Small intestine (tissue), 7 donors: Measurements from ENCODE around the gene ACBD6. TPM values are rescaled to one million over a fixed set of nuclear protein-coding genes. Genes with fewer than 3 reads are reported as not detected.
A peak's percentile ranks its signal among the peaks of the same experiment; 100 is the strongest.
"Not testable (repeated sequence)": the region's sequence is repeated elsewhere in the genome, so short reads cannot be mapped to it uniquely, and the experiment has no call there.

Source experiments
- DNase-seq, 2 donors: peaks; one replicate each; pipeline versions ENCODE4 v3.0.0 to v3.0.0-alpha.2; 2013
- FAIRE-seq: peaks from 2 replicates; lab custom pipeline; 2012; peaks lifted over from hg19 to GRCh38; lab: Jason Lieb, UNC
- H3K27ac ChIP-seq, 3 donors: one replicate each; pipeline ENCODE4 v1.5.1; 2013; ENCODE audit warnings: low read length in 2 of 3, mild to moderate bottlenecking in 2 of 3, control low read depth in 1 of 3, inconsistent platforms in 1 of 3, low read depth in 1 of 3, moderate library complexity in 1 of 3
- H3K27me3 ChIP-seq, 3 donors: one replicate each; pipeline ENCODE4 v1.6.1; 2013; ENCODE audit warnings: low read length in 3 of 3, inconsistent platforms in 1 of 3; ENCODE audit not compliant: control insufficient read depth in 3 of 3, insufficient read depth in 3 of 3
- H3K36me3 ChIP-seq, 3 donors: one replicate each; pipeline ENCODE4 v1.6.1; 2013; ENCODE audit warnings: low read length in 3 of 3, inconsistent platforms in 1 of 3, low read depth in 1 of 3, mild to moderate bottlenecking in 1 of 3, moderate library complexity in 1 of 3; ENCODE audit not compliant: control insufficient read depth in 3 of 3, insufficient read depth in 2 of 3
- H3K4me1 ChIP-seq, 3 donors: one replicate each; pipeline ENCODE4 v1.6.1; 2013; ENCODE audit warnings: low read length in 2 of 3, inconsistent platforms in 1 of 3, low read depth in 1 of 3, mild to moderate bottlenecking in 1 of 3, moderate library complexity in 1 of 3; ENCODE audit not compliant: control insufficient read depth in 3 of 3, insufficient read depth in 2 of 3
- H3K4me3 ChIP-seq, 3 donors: one replicate each; pipeline ENCODE4 v1.5.1; 2013; ENCODE audit warnings: low read length in 3 of 3, control low read depth in 1 of 3, inconsistent platforms in 1 of 3, low read depth in 1 of 3, mild to moderate bottlenecking in 1 of 3, moderate library complexity in 1 of 3
- H3K9me3 ChIP-seq, 2 donors: one replicate each; pipeline ENCODE4 v1.6.1; 2013; ENCODE audit warnings: low read depth in 1 of 2, low read length in 1 of 2; ENCODE audit not compliant: control insufficient read depth in 2 of 2, insufficient read depth in 1 of 2
- WGBS, 3 donors: extraction: QIAGEN DNeasy Blood & Tissue Kit; methylation state at CpG; one replicate each; pipeline ENCODE4 v1.1.7; 2013; 5-methylcytosine and 5-hydroxymethylcytosine counted together
- polyA plus RNA-seq, 4 donors: library from polyadenylated mRNA; stranded (reverse) in 3 of 4; unstranded in 1 of 4; fragments of 200-250 nt in 3 of 4; fragments of 120-200 nt in 1 of 4; gene quantifications; one replicate each; pipeline versions ENCODE4 v1.2.1 to v1.2.3, GENCODE V29; 2013
- donor health status: healthy with polysubstance abuse.
- donor health status: control.
- donor health status: control.
- donor health status: Bipolar disorder and iron deficiency.
- donor health status: healthy.

The ACBD6 gene
- polyA plus RNA-seq, 4 donors: 12.7 to 49.5 (median 20.7) TPM

- no peak overlapping the region for H3K4me3 ChIP-seq
- H3K27me3 ChIP-seq: no peaks in the 10 kb centered on the region
- no peaks in the 10 kb centered on the region for H3K4me1 ChIP-seq
- H3K9me3 ChIP-seq: peaks cover 0 to 10% of the 10 kb centered on the region in 2 donors
- H3K27ac ChIP-seq: no peak overlapping the region
- DNase-seq (no peak), FAIRE-seq (no peak)
- WGBS, 3 donors: 96 to 98% (median 96%) methylated on average over 6 of the region's 6 CpGs
- no peaks in the 10 kb centered on the region for H3K36me3 ChIP-seq
These were observed 70.7 kb downstream of the ACBD6 start for GRCh38 chr1:180431683-180432082.

GRCh38 chr1:180428782-180429695, 73.3 kb downstream of the ACBD6 start:
- no peak overlapping the region for H3K4me3 ChIP-seq
- FAIRE-seq: no peak

GRCh38 chr1:180425952-180426351, 76.4 kb downstream of the ACBD6 start:
- Histone ChIP-seq H3K36me3 (peaks cover 0 to 4% (median 0%) of the 10 kb centered on the region in 3 donors), H3K4me1 (no peaks in the 10 kb centered on the region), H3K27me3 (no peaks in the 10 kb centered on the region), H3K9me3 (no peaks in the 10 kb centered on the region), H3K4me3 (no peak overlapping the region), H3K27ac (no peak overlapping the region)
- no peak for FAIRE-seq
- DNase-seq: no peak

More at GRCh38 chr1:180428782-180429695, 73.3 kb downstream of the ACBD6 start:
- no peaks in the 10 kb centered on the region for H3K4me1 ChIP-seq
- H3K27me3 ChIP-seq: no peaks in the 10 kb centered on the region
- no peak overlapping the region for H3K27ac ChIP-seq
- WGBS, 3 donors: 84 to 94% (median 93%) methylated on average over 4 of the region's 4 CpGs
- H3K9me3 ChIP-seq: peaks cover 0 to 7% of the 10 kb centered on the region in 2 donors
- no peaks in the 10 kb centered on the region for H3K36me3 ChIP-seq
- DNase-seq: no peak

- H3K9me3 ChIP-seq: no peaks in the 10 kb centered on the region
- H3K27ac ChIP-seq: no peak overlapping the region
- no peak overlapping the region for H3K4me3 ChIP-seq
- WGBS, 3 donors: 87 to 96% (median 95%) methylated on average over 3 of the region's 3 CpGs
- no peak for DNase-seq
- no peaks in the 10 kb centered on the region for H3K27me3 ChIP-seq
- H3K4me1 ChIP-seq: no peaks in the 10 kb centered on the region
- H3K36me3 ChIP-seq: peaks cover 0 to 4% (median 0%) of the 10 kb centered on the region in 3 donors
- FAIRE-seq: no peak
These were observed 77.4 kb downstream of the ACBD6 start for GRCh38 chr1:180424848-180425457.

- no peaks in the 10 kb centered on the region for H3K9me3 ChIP-seq
- no peak for DNase-seq
- 88 to 100% (median 92%) methylated on average over 1 of the region's 1 CpG for WGBS, 3 donors
- H3K27ac ChIP-seq: no peak overlapping the region
- H3K36me3 ChIP-seq: peaks cover 0 to 6% (median 0%) of the 10 kb centered on the region in 3 donors
- H3K27me3 ChIP-seq: no peaks in the 10 kb centered on the region
- no peak overlapping the region for H3K4me3 ChIP-seq
- FAIRE-seq: no peak
- H3K4me1 ChIP-seq: no peaks in the 10 kb centered on the region
These were observed 80.8 kb downstream of the ACBD6 start for GRCh38 chr1:180421614-180422013.

GRCh38 chr1:180421145-180421544, 81.2 kb downstream of the ACBD6 start:
- WGBS, 3 donors: 96 to 98% (median 97%) methylated on average over 1 of the region's 1 CpG
- not testable (repeated sequence) for H3K27me3 ChIP-seq, DNase-seq, H3K9me3 ChIP-seq, FAIRE-seq, H3K4me1 ChIP-seq, H3K27ac ChIP-seq, H3K4me3 ChIP-seq, H3K36me3 ChIP-seq

- peak; percentile 30 for FAIRE-seq
- 78 to 83% (median 82%) methylated on average over 2 of the region's 2 CpGs for WGBS, 3 donors
These were observed 86.3 kb downstream of the ACBD6 start for GRCh38 chr1:180415985-180416633.

GRCh38 chr1:180415236-180415848, 87.0 kb downstream of the ACBD6 start:
- no peaks in the 10 kb centered on the region for H3K27me3 ChIP-seq
- H3K9me3 ChIP-seq: no peaks in the 10 kb centered on the region
- no peak overlapping the region for H3K4me3 ChIP-seq
- FAIRE-seq (no peak), DNase-seq (no peak)
- H3K27ac ChIP-seq: no peak overlapping the region
- 93 to 96% (median 94%) methylated on average over 8 of the region's 8 CpGs for WGBS, 3 donors
- peaks cover 0 to 12% (median 0%) of the 10 kb centered on the region in 3 donors for H3K36me3 ChIP-seq
- no peaks in the 10 kb centered on the region for H3K4me1 ChIP-seq

More at GRCh38 chr1:180415985-180416633, 86.3 kb downstream of the ACBD6 start:
- no peak overlapping the region for H3K27ac ChIP-seq
- peaks cover 0 to 12% (median 0%) of the 10 kb centered on the region in 3 donors for H3K36me3 ChIP-seq
- no peaks in the 10 kb centered on the region for H3K27me3 ChIP-seq
- no peak overlapping the region for H3K4me3 ChIP-seq
- H3K9me3 ChIP-seq: no peaks in the 10 kb centered on the region
- no peaks in the 10 kb centered on the region for H3K4me1 ChIP-seq
- DNase-seq: peak; percentile 27 to 44
